T47D (cell line): ENCODE results near the gene CTCFL.
"Not testable (repeated sequence)": the region's sequence is repeated elsewhere in the genome, so short reads cannot be mapped to it uniquely, and the experiment has no call there.

Experiments used
- DNase-seq, 2 experiments: peaks; one replicate each; pipeline versions ENCODE4 v3.0.0 to v3.0.0-alpha.2; 2011 to 2012; ENCODE audit warnings: low read depth in 1 of 2, low spot score in 1 of 2
- JUND ChIP-seq: IDR thresholded peaks from 2 replicates; pipeline ENCODE4 v1.6.1; 2012; ENCODE audit warnings: low read depth
- in situ Hi-C: cut with HindIII; loops from 2 replicates; pipeline ENCODE4 v1.10.0; 2016; ENCODE audit warnings: low sequenced_read_pairs, low pct_unique_long_range_greater_than_20kb

Gene CTCFL

DNA sequence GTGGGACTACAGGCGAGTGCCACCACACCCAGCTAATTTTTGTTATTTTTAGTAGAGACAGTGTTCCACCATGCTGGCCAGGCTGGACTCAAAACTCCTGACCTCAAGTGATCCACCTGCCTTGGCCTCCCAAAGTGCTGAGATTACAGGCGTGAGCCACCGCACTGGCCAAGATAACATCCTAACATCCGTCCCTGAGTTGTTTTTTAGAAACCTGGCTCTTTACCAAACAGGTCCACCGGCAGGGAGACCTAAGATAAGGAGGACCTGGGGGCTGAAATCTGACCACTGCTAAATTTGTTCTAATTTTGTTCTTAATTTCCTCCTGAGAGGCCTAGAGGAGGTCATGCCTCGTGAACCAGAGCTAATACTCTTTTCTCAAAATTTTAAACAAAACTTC lies 20.5 kb downstream of the CTCFL start:
- in situ Hi-C loops: no loop called here
- DNase-seq: no peak

DNA sequence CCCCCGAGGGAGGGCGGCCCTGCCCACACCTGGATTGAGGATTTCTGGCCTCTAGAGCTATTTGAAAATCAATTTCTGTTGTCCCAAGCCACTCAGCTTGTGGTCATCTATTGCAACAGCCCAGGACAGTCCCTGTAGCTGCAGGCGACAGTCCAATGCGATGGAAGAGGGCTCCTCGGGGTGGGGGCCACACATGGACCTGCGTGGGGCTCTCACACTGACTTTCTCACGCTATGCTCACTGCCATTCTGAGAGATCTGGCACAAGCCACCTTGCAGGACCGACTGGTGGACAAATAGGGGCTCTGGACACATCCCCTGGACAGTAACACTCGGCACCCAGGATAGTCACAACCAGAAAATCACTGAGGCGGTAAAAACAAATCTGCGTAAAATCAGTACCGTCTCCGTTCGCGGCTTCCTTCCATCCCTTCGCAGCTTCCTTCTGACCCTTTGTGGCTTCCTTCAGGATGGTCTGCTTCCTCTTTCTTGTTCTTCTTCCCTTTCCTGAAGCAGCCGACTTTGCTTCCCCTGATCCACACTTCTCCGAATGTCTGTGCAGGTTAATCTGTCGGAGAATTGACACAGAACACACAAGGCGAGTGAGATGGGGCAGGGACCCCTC lies 21.8 kb downstream of the CTCFL start:
- no peak for TF ChIP-seq JUND
- DNase-seq: no peak
- in situ Hi-C loops: no loop called here

More for the DNA sequence above, 20.5 kb downstream of the CTCFL start:
- TF ChIP-seq JUND: no peak

DNA sequence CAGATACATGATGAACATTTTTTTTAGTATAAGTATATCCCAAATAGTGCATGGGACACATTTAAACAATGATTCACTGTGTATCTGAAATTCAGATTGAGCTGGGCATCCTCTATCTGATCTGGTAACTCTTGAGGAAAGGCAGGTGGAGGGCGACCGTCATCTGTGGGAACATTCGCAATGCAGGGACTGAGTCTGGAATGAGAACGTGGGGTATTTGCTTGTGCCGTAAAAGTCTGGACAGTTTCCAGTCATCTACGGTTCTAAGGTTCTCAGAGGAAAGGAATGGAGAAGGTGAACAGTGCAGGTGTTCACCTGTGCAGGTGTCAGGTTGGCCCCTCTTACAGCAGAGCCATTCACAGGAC lies 22.6 kb downstream of the CTCFL start:
- no peak for TF ChIP-seq JUND
- in situ Hi-C loops: no loop called here

DNA sequence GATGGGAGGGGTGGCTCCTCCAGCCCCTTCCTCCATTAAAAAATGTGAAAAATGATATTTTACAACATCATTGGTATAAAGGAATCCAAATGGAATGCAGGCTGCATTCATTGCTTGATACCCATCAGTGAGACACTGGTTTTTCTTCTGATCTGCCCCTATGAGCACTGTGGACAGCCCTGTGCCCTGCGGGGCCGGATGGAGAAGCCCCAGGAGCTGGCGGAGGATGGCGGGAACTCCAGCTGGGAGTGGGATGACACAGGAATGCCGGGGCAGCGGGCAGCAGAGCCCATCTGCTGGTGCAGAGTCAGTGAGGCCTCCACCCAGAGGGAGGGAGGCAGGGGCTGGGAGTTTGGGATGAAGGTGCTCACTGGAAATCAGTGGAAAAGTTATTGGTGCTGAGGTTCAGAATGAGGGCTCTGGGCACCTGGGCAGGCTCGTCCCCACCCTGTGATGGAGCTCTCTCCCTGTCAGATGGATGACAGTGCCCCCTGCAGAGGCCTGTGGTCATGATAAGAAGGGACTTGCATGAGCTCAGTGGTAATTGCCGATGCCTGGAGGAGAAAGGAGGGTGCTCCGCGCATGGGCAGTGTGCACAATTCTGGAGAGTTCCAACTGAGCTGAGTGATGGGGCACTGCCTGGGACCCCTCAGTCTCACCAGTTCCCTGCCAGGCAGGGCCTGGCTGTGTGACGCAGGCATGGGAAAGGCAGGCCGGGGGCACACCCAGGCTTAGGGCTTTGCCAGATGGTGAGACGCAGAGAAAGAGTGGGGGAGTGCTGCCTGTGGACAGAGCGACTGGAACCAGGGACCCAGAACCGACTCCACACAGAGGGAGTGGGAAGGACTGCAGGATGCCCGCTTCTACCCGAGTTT lies 23.2 kb downstream of the CTCFL start:
- no peak for TF ChIP-seq JUND
- in situ Hi-C loops: no loop called here
- DNase-seq: peak in 1 of 2 experiments; percentile 36

More for the DNA sequence above, 22.6 kb downstream of the CTCFL start:
- DNase-seq: no peak

DNA sequence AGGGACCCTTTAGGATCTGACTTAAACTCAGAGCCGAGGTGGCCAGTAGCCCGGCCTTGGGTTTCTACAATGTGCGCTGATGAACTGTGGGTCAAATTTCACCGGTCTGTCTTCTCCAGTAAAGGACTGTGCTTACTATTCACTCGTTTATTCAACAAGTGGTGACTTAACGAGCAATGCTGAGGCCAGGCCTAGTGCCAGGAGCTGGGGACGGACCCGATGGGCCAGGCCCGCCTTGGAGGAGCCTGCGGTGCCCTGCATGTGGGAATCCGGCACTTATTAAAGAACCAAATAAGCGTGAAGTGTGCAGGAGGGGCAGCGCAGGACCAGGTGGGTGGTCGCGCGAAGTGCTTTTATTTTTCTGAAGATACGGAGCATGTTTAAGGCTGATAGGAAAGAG lies 24.0 kb downstream of the CTCFL start:
- in situ Hi-C loops: no loop called here
- no peak for DNase-seq
- TF ChIP-seq JUND: no peak

DNA sequence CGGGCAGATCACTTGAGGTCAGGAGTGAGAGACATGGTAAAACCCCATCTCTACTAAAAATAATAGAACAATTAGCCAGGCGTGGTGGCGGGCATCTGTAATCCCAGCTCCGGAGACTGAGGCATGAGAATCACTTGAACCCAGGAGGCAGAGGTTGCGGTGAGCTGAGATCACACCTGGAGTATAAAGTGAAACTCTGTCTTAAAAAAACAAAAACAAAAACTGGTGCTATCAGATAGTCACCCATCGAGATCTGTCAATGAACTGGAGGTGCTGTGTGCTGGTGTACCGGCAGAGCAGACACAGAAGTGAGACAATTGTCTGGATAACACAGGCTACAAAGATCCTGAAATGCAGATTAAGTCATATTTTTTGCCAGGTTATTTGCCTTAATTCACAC lies 24.7 kb downstream of the CTCFL start:
- in situ Hi-C loops: no loop called here
- TF ChIP-seq JUND: no peak
- DNase-seq: no peak

DNA sequence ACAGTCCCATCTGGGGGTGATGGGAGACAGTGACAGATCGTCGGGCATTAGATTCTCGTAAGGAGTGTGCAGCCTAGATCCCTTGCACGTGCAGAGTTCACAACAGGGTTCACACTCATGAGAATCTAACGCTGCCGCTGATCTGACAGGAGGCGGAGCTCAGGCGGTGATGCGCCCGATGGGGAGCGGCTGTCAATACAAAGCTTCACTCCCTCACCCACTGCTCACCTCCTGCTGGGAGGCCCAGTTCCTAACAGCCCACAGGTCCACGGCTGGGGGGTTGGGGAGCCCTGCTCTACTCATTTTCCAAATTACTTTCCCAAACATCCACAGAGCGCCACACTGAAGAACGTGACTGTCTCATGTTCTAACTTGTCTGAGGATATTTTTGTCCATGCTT lies 25.3 kb downstream of the CTCFL start:
- DNase-seq: no peak
- in situ Hi-C loops: no loop called here
- no peak for TF ChIP-seq JUND

DNA sequence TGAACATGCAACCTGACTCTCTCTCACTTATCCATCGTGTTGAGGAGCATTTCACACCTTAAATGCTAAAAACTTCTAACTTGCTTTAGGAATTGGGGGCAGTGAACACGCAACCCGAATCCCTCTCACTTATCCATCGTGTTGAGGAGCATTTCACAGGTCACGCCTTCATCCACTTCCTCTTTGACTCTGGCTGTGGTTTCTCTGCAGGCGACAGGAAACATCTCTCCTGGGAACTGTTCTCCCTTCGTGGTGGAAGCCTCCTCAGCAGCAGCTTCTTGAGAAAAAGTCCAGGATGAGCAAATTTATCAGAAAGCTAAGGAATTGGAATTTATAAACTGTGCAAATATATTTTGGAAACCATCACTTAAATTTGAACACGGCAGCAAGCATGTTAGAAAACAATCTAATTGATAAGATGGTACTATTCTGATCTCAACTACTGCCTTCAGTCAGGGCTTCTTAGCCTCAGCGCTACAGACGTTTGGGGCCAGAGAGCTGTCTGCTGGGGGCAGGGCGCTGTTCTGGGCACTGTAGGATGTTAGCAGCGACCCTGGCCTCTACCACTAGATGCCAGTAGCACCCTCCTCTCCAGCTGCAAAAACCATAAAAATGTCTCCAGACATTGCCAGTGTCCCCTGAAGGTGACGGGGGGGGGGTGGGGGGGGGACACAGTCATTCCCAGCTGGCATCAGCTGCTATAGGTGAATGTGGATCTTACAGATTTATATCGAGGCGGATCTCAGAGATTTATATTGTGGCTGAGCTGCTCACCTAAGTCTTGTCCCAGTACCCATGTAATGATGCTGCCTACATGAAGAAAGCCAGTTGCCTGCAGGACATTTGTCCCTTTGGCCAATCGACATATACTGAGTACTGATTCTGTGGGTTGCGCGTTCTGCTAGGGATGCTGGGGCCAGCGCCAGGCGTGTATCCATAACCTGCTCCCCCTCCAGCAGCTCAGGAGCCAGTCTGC lies 26.2 kb downstream of the CTCFL start:
- peak in 1 of 2 experiments; percentile 71 for DNase-seq
- in situ Hi-C loops: no loop called here

DNA sequence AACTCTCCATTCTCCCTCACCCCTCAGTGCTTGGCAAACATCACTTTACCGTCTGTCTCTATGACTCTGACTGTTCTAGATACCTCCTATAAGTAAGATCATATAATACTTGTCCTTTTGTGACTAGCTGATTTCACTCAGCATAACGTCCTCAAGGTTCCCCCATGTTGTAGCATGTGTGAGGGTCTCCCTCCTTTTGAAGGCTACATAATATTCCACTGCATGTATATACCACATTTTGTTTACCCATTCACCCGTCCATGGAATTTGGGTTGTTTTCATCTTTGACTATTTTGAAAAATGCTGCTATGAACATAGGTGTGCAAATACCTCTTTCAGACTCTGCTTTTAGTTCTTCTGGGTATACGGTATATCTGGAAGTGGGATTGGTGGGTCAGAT lies 28.3 kb downstream of the CTCFL start:
- DNase-seq: no peak
- in situ Hi-C loops: no loop called here
- TF ChIP-seq JUND: no peak

More for the DNA sequence above, 26.2 kb downstream of the CTCFL start:
- TF ChIP-seq JUND: no peak

DNA sequence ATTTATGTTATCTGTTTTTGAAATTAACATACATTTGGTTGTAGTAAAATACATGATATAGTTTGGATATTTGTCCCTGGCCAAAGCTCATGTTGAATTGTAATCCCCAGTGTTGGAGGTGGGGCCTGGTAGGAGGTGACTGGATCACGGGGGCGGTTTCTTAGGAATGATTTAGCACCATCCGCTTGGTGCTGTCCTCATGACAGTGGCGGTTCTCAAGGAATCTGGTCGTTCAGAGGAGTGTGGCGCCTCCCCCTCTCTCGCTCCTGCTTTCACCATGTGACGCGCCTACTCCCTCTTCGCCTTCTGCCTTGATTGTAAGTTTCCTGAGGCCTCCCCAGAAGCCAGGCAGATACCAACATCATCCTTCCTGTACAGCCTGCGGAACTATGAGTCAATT lies 29.0 kb downstream of the CTCFL start:
- in situ Hi-C loops: no loop called here
- DNase-seq: no peak
- no peak for TF ChIP-seq JUND

DNA sequence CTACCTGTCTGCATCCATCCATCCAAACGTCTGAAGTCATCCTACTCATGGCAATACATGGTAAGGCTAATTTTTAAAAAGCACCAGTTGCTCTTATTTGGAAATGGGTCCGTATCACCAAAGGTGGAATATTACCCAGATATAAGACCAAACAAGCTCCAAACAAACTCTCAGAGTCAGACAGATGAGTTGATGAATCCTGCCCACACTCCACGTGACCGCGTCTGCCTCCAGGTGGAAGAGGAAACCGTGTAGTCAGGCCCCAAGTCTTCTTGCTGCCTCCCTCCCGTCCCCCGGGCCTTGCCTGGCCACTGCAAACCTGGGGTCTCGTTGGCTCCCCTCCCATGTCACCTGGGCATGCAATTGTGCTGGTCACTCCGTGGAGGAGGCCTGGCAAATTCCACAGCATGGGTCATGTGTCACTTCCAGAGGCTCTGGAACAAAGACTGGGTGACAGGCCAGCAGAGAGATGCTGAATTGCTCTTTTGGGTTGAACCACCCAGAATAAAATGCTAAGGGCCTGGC lies 31.8 kb downstream of the CTCFL start:
- in situ Hi-C loops: no loop called here
- no peak for TF ChIP-seq JUND
- no peak for DNase-seq

DNA sequence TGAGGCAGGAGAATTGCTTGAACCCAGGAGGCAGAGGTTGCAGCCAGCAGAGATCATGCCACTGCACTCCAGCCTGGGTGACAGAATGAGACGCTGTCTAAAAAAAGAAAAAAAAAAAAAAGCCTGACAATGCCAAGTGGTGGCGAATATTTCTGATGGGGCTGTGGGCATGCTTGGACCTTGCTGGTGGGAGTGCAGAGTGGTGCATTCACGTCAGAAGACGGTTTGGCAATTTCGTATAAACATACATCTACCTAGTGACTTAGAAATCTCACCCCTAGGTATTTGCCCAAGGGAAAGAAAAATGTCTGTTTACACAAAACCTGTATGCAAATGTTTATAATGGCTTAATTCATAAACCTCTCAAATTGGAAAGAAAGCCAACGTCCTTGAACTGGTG lies 33.6 kb downstream of the CTCFL start:
- in situ Hi-C loops: no loop called here
- DNase-seq: peak in 1 of 2 experiments; percentile 43
- no peak for TF ChIP-seq JUND

DNA sequence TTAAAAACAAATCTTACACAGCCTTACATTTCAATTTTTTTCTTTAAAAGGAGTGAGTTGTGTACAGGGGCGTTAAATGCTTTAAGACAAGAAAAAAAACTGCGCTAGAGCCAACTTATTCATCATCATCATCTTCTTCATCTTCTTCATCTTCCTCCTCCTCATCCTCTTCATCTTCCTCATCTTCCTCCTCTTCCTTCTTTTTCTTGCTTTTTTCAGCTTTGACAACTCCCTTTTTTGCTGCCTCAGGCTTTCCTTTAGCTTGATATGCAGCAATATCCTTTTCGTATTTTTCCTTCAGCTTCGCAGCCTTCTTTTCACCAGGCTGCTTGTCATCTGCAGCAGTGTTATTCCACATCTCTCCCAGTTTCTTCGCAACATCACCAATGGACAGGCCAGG lies 36.7 kb downstream of the CTCFL start:
- in situ Hi-C loops: not testable (repeated sequence)

More for the DNA sequence above, 36.7 kb downstream of the CTCFL start:
- not testable (repeated sequence) for DNase-seq
